BJ (cell line): ENCODE data around the gene MAJIN. TPM values are rescaled to one million over a fixed set of nuclear protein-coding genes. Genes with fewer than 3 reads are reported as not detected.

ENCODE experiments used
- CTCF ChIA-PET: fragments of 350-600 bp; formaldehyde crosslinking; extraction: SDS; loops from one replicate; lab custom pipeline; 2021; ENCODE audit warnings: antibody characterized with exemption, inconsistent platforms; lab: Yijun Ruan, JAX
- POLR2A ChIA-PET: fragments of 300-600 bp; sonication (Branson Sonifier 250); formaldehyde crosslinking; extraction: SDS; loops from one replicate; lab custom pipeline; 2021; ENCODE audit warnings: antibody characterized with exemption; lab: Charles Lee
- DNase-seq: peaks from one replicate; pipeline ENCODE4 v3.0.0-alpha.2; 2011; ENCODE audit warnings: low read depth
- H3K27me3 ChIP-seq: 2 replicates; pipeline ENCODE4 v1.6.0; 2011; ENCODE audit warnings: low read length; ENCODE audit not compliant: control insufficient read depth, insufficient read depth
- H3K36me3 ChIP-seq: 2 replicates; pipeline ENCODE4 v1.5.1; 2011; ENCODE audit warnings: low read length; ENCODE audit not compliant: control insufficient read depth, insufficient read depth
- H3K4me3 ChIP-seq: 2 replicates; pipeline ENCODE4 v1.5.1; 2011; ENCODE audit warnings: low read depth, mild to moderate bottlenecking, control low read depth, low read length
- CTCF ChIP-seq: IDR thresholded peaks from 2 replicates; pipeline ENCODE4 v1.5.1; 2011; ENCODE audit warnings: low read depth, mild to moderate bottlenecking, control low read depth, inconsistent platforms, low read length, moderate library complexity; ENCODE audit not compliant: insufficient read depth
- polyA plus RNA-seq: library from polyadenylated mRNA; depleted of rRNA; stranded (reverse); fragments of >200 nt; gene quantifications from 2 replicates; pipeline ENCODE4 v1.2.3, GENCODE V29; 2011

Gene MAJIN
- polyA plus RNA-seq, 1 experiment: not detected

- peaks cover 42% of the 10 kb centered on the region for H3K36me3 ChIP-seq
Measured at GRCh38 chr11:64902102-64902900, 69.6 kb downstream of the MAJIN start.

GRCh38 chr11:64900774-64901173 lies 71.1 kb downstream of the MAJIN start:
- DNase-seq: no peak
- Histone ChIP-seq H3K36me3 (peaks cover 32% of the 10 kb centered on the region), H3K27me3 (no peaks in the 10 kb centered on the region), H3K4me3 (no peak overlapping the region)
- ChIA-PET CTCF (interaction anchor here (1.0 to 29.7 kb wide), 2 partner anchors 11 to 44 kb away, joined by 4 to 797 read pairs; partner anchors contain the start of gene CDC42BPG), POLR2A (no interaction called here)
- TF ChIP-seq CTCF: no peak

More at GRCh38 chr11:64902102-64902900, 69.6 kb downstream of the MAJIN start:
- Histone ChIP-seq H3K4me3 (no peak overlapping the region), H3K27me3 (no peaks in the 10 kb centered on the region)
- POLR2A ChIA-PET: no interaction called here
- no peak for TF ChIP-seq CTCF
- DNase-seq: no peak
- CTCF ChIA-PET: interaction anchor here (0.6 kb wide), 1 partner anchor 55 kb away, joined by 3 read pairs; no protein-coding TSS in a partner anchor

- Histone ChIP-seq H3K36me3 (peaks cover 29% of the 10 kb centered on the region), H3K4me3 (no peak overlapping the region), H3K27me3 (no peaks in the 10 kb centered on the region)
- no peak for DNase-seq
- POLR2A ChIA-PET: no interaction called here
- CTCF ChIA-PET: interaction anchor here (1.0 to 29.7 kb wide), 2 partner anchors 10 to 44 kb away, joined by 4 to 797 read pairs; partner anchors contain the start of gene CDC42BPG
- TF ChIP-seq CTCF: no peak
Measured at GRCh38 chr11:64900263-64900678, 71.6 kb downstream of the MAJIN start.

GRCh38 chr11:64898541-64898940 lies 73.4 kb downstream of the MAJIN start:
- CTCF ChIA-PET: interaction anchor here (0.7 to 29.7 kb wide), 6 partner anchors 8 to 212 kb away, joined by 3 to 797 read pairs (median 3); partner anchors contain the start of gene CDC42BPG
- no peak for DNase-seq
- POLR2A ChIA-PET: no interaction called here
- peaks cover 32% of the 10 kb centered on the region for H3K36me3 ChIP-seq
- no peaks in the 10 kb centered on the region for H3K27me3 ChIP-seq
- no peak overlapping the region for H3K4me3 ChIP-seq
- TF ChIP-seq CTCF: no peak

- POLR2A ChIA-PET: no interaction called here
- CTCF ChIA-PET: interaction anchor here (1.3 to 29.7 kb wide), 4 partner anchors 8 to 212 kb away, joined by 3 to 797 read pairs (median 6); partner anchors contain the start of gene CDC42BPG
- Histone ChIP-seq H3K36me3 (peaks cover 28% of the 10 kb centered on the region), H3K4me3 (no peak overlapping the region), H3K27me3 (no peaks in the 10 kb centered on the region)
- no peak for TF ChIP-seq CTCF
- no peak for DNase-seq
Measured at GRCh38 chr11:64898076-64898445, 73.8 kb downstream of the MAJIN start.
